HepG2 (cell line): ENCODE data around the gene TXNRD1. TPM values are rescaled to one million over a fixed set of nuclear protein-coding genes. Genes with fewer than 3 reads are reported as not detected.
A peak's percentile ranks its signal among the peaks of the same experiment; 100 is the strongest.

ENCODE experiments used
- BRF2 ChIP-seq: sonication (generic); formaldehyde crosslinking; IDR thresholded peaks from 2 replicates; pipeline ENCODE4 v1.8.1; 2022; ENCODE audit warnings: mild to moderate bottlenecking, missing genetic modification reagents
- CBX2 ChIP-seq, 2 experiments: fragments of 200-600 bp in 1 of 2; sonication (generic); formaldehyde crosslinking in 1 of 2; IDR thresholded peaks; 2 replicates each; pipeline versions ENCODE4 v1.7.0 to v1.8.1; 2018 to 2022; ENCODE audit warnings: low read depth in 2 of 2, low read length in 1 of 2, mild to moderate bottlenecking in 1 of 2, missing genetic modification reagents in 1 of 2
- CENPT ChIP-seq: sonication (generic); formaldehyde crosslinking; IDR thresholded peaks from 2 replicates; pipeline ENCODE4 v1.8.0; 2022; ENCODE audit warnings: low read depth, mild to moderate bottlenecking, moderate library complexity, missing genetic modification reagents
- CTCF ChIP-seq: sonication (generic); formaldehyde crosslinking; IDR thresholded peaks from 2 replicates; pipeline ENCODE4 v1.5.0; 2020; ENCODE audit warnings: mild to moderate bottlenecking, missing genetic modification reagents, moderate library complexity
- DPF2 ChIP-seq: sonication (generic); formaldehyde crosslinking; IDR thresholded peaks from 2 replicates; pipeline ENCODE4 v1.4.0; 2020; ENCODE audit warnings: mild to moderate bottlenecking, low read depth, missing genetic modification reagents, borderline replicate concordance
- EED ChIP-seq: sonication (generic); formaldehyde crosslinking; IDR thresholded peaks from 2 replicates; pipeline ENCODE4 v1.5.0; 2020; ENCODE audit warnings: mild to moderate bottlenecking, missing genetic modification reagents
- ELK4 ChIP-seq: sonication (generic); formaldehyde crosslinking; IDR thresholded peaks from 2 replicates; pipeline ENCODE4 v1.9.0; 2021; ENCODE audit warnings: missing genetic modification reagents, borderline replicate concordance
- FOXP1 ChIP-seq, 2 experiments: fragments of 450-650 bp in 1 of 2; IDR thresholded peaks; 2 replicates each; pipeline ENCODE4 v1.6.1; 2017 to 2018; ENCODE audit warnings: antibody characterized with exemption in 1 of 2
- GABPB1 ChIP-seq: IDR thresholded peaks from 2 replicates; pipeline ENCODE4 v1.6.1; 2016; ENCODE audit warnings: mild to moderate bottlenecking, missing genetic modification reagents, moderate library complexity, missing compliant biosample characterization
- GMEB2 ChIP-seq: IDR thresholded peaks from 2 replicates; pipeline ENCODE4 v1.6.1; 2016; ENCODE audit warnings: missing biosample characterization, missing genetic modification reagents, low read depth
- MAFG ChIP-seq: sonication (generic); formaldehyde crosslinking; IDR thresholded peaks from 2 replicates; pipeline ENCODE4 v1.5.1; 2020; ENCODE audit warnings: mild to moderate bottlenecking, missing genetic modification reagents
- PHF8 ChIP-seq: sonication (generic); formaldehyde crosslinking; IDR thresholded peaks from 2 replicates; pipeline ENCODE4 v1.5.0; 2020; ENCODE audit warnings: missing genetic modification reagents
- PLRG1 ChIP-seq: fragments of 450-650 bp; conservative IDR thresholded peaks from 2 replicates; pipeline ENCODE4 v1.6.1; 2016
- RFXANK ChIP-seq: IDR thresholded peaks from 2 replicates; pipeline ENCODE4 v1.6.1; 2016
- SATB2 ChIP-seq: sonication (generic); formaldehyde crosslinking; IDR thresholded peaks from 2 replicates; pipeline ENCODE4 v1.5.0; 2020; ENCODE audit warnings: missing genetic modification reagents
- SMAD1 ChIP-seq: sonication (generic); formaldehyde crosslinking; IDR thresholded peaks from 2 replicates; pipeline ENCODE4 v1.4.0; 2020; ENCODE audit warnings: missing genetic modification reagents, low read depth, mild to moderate bottlenecking, borderline replicate concordance
- ZBTB1 ChIP-seq: sonication (generic); formaldehyde crosslinking; IDR thresholded peaks from 2 replicates; pipeline ENCODE4 v1.4.0; 2020; ENCODE audit warnings: missing genetic modification reagents, borderline replicate concordance
- ZBTB38 ChIP-seq: sonication (generic); formaldehyde crosslinking; IDR thresholded peaks from 2 replicates; pipeline ENCODE4 v1.5.1; 2020; ENCODE audit warnings: mild to moderate bottlenecking, missing genetic modification reagents
- ZEB1 ChIP-seq: IDR thresholded peaks from 2 replicates; pipeline ENCODE4 v1.6.1; 2012; ENCODE audit warnings: mild to moderate bottlenecking, low read depth, inconsistent platforms; ENCODE audit not compliant: insufficient replicate concordance
- ZFP1 ChIP-seq: IDR thresholded peaks from 2 replicates; pipeline ENCODE4 v1.6.1; 2016
- ZNF543 ChIP-seq: sonication (generic); formaldehyde crosslinking; IDR thresholded peaks from 2 replicates; pipeline ENCODE4 v1.4.0; 2020; ENCODE audit warnings: mild to moderate bottlenecking, missing genetic modification reagents
- ZNF547 ChIP-seq: sonication (generic); formaldehyde crosslinking; IDR thresholded peaks from 2 replicates; pipeline ENCODE4 v1.5.1; 2020; ENCODE audit warnings: mild to moderate bottlenecking, missing genetic modification reagents
- ZNF570 ChIP-seq: sonication (generic); formaldehyde crosslinking; IDR thresholded peaks from 2 replicates; pipeline ENCODE4 v1.4.0; 2020; ENCODE audit warnings: mild to moderate bottlenecking, missing genetic modification reagents, borderline replicate concordance
- ZNF746 ChIP-seq: sonication (generic); formaldehyde crosslinking; IDR thresholded peaks from 2 replicates; pipeline ENCODE4 v1.8.0; 2022; ENCODE audit warnings: mild to moderate bottlenecking, missing genetic modification reagents
- polyA plus RNA-seq, 8 experiments: library from polyadenylated mRNA; depleted of rRNA in 3 of 8; stranded (reverse) in 7 of 8; unstranded in 1 of 8; fragments of >200 nt; fragmentation: Illumina TruSeq in 4 of 8; extraction: Trizol in 4 of 8; gene quantifications; 2 replicates each; pipeline versions ENCODE4 v1.2.1 to v1.2.3, GENCODE V29; 2011 to 2016; ENCODE audit warnings: low read depth in 4 of 8, missing spikeins in 1 of 8, mixed read lengths in 1 of 8; ENCODE audit not compliant: insufficient read depth in 1 of 8
- total RNA-seq, 5 experiments: library from RNA; depleted of rRNA; stranded (reverse); fragments of >200 nt; fragmentation: Illumina TruSeq; extraction: Trizol; gene quantifications; 2 replicates each; pipeline ENCODE4 v1.2.3, GENCODE V29; 2016; ENCODE audit warnings: low read depth in 1 of 5

The TXNRD1 gene
- total and polyA plus RNA-seq, 2 of the 13 experiments (the other 11 are each of a cell fraction or from before 2014, with no cell fraction given), result 54.0 to 190 TPM

GRCh38 chr12:104215638-104216297 is at the start of gene TXNRD1 (continued):
- peak; percentile 83 for TF ChIP-seq CTCF (CRISPR knock-in tag)
- TF ChIP-seq ZFP1 (CRISPR knock-in tag), result no peak
- TF ChIP-seq MAFG (CRISPR knock-in tag), result no peak
- TF ChIP-seq SMAD1 (CRISPR knock-in tag), result no peak
- peak; percentile 48; the same call in 1 of the 2 replicates for TF ChIP-seq GABPB1
- TF ChIP-seq DPF2 (CRISPR knock-in tag), result no peak
- TF ChIP-seq ZNF570 (CRISPR knock-in tag), result no peak
- no peak for TF ChIP-seq SATB2 (CRISPR knock-in tag)
- no peak for TF ChIP-seq GMEB2 (CRISPR knock-in tag)
- no peak for TF ChIP-seq ZNF543
- TF ChIP-seq ZNF746 (CRISPR knock-in tag), result no peak
- TF ChIP-seq PLRG1, result no peak
- TF ChIP-seq CBX2 (IDR thresholded peaks at IDR 0.05; ENCODE audit: low read depth, low read length), result no peak
- no peak for TF ChIP-seq CBX2 (CRISPR knock-in tag; IDR thresholded peaks at IDR 0.05; ENCODE audit: low read depth)
- no peak for TF ChIP-seq ELK4 (CRISPR knock-in tag)
- no peak for TF ChIP-seq RFXANK (CRISPR knock-in tag)
- no peak for TF ChIP-seq FOXP1 (IDR thresholded peaks at IDR 0.05)
- TF ChIP-seq FOXP1 (CRISPR knock-in tag; IDR thresholded peaks at IDR 0.05), result no peak
- TF ChIP-seq ZBTB38 (CRISPR knock-in tag), result no peak
- TF ChIP-seq ZNF547 (CRISPR knock-in tag), result no peak
- no peak for TF ChIP-seq ZBTB1 (CRISPR knock-in tag)
- TF ChIP-seq ZEB1, result no peak
- TF ChIP-seq PHF8 (CRISPR knock-in tag), result peak; percentile 28; the same call in 1 of the 2 replicates
- TF ChIP-seq EED, result no peak
- TF ChIP-seq BRF2 (CRISPR knock-in tag), result no peak
- no peak for TF ChIP-seq CENPT (CRISPR knock-in tag)
